ENCODE results near the gene TOMM40L.

Gene TOMM40L

DNA sequence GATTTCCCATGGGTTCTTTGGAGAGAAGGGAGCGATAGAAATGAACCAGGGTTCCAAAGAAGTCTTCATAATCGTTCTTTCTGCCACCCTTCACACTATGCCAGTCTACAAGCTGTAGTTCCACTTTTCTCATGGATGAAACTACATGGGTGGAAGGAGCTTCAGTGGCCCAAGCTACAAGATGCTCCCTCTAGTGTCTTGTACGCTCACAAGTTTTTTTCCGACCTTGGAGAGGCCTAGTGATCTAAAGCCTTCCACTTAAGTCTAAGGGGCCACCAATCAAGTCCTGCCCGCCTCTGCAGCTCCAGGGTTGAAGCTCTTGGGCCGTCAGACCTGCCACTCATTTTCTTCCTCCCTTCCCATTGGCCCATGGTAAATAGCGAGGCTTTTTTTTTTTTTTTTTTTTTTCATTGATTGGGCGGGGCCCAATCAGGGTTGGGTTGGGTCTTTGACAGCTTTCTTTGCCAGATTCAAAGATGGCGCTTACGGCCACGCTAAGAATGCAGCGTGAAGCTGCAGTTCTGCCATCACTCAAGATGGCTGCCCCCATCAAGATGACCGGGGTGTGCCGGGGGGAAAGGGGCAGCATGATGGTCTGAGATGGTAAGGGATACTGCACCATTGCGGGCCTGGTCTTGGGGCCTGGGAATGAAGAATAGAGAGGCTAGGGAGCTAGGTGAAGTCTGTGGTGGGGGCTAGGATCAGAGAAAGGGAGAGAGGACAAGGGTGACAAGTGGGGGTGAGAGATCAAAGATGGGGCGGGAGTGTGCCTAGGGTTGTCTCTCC, at the start of gene TOMM40L:
TOMM40L (plus strand) TSS at position 527 of the 786 bp plus-strand sequence. CDS start 430 bp downstream, outside the sequence.
- no peaks in the 10 kb centered on the region for H3K9me3 ChIP-seq (ENCODE audit: control insufficient read depth in 1 of 2, low read length in 2 of 2)
- H3K27ac ChIP-seq (ENCODE audit: low read length), result peak within 1 kb of the TSS; percentile 84
- peaks cover 23 to 25% of the 10 kb centered on the region in 2 donors for H3K36me3 ChIP-seq (ENCODE audit: control insufficient read depth in 1 of 2, insufficient read depth in 2 of 2, low read length in 2 of 2)
- H3K27me3 ChIP-seq (ENCODE audit: low read depth, low read length), result no peaks in the 10 kb centered on the region
- H3K4me3 ChIP-seq (ENCODE audit: low read depth in 1 of 2, low read length in 2 of 2), result peak within 1 kb of the TSS; percentile 75 to 94
- peaks cover 16 to 25% of the 10 kb centered on the region in 2 donors for H3K4me1 ChIP-seq (ENCODE audit: control insufficient read depth in 1 of 2, insufficient read depth in 2 of 2, low read length in 2 of 2)

DNA sequence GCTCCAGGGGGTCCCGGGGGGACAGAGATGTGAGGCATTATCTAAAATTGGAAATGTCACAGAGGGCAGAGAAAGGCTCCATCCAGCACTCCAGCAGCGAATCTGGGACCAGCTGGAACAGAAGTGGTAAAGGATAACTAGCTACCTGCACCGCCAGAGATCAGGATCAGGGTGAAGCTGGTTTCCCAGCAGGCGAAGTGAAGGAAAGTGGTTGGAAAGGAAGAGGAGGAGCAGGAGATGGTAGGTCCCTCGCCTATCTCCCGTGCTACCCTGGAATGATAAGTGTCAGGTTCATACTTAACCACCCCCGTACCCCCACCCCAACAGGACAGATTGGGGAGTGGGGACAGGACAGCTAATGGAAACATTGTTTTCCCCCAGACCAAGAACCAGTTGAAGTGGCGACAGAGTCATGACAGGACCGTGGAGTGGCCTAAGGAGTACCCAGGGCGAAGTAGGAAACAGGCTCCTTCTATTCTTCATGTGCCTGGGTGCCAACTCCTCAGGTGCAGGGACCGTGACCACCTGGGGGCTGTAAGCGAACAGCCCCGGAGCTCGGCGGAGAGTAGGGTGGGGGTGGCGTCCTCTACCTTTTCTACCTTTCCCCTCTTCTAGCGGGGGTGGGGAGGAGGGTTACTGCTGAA, 49.3 kb upstream of the TOMM40L start:
- Histone ChIP-seq H3K4me1 (ENCODE audit: control insufficient read depth in 1 of 2, insufficient read depth in 2 of 2, low read length in 2 of 2) (peaks cover 21 to 24% of the 10 kb centered on the region in 2 donors), H3K27me3 (ENCODE audit: low read depth, low read length) (no peaks in the 10 kb centered on the region), H3K9me3 (ENCODE audit: control insufficient read depth in 1 of 2, low read length in 2 of 2) (no peaks in the 10 kb centered on the region), H3K27ac (ENCODE audit: low read length) (peak overlapping the region; percentile 96), H3K36me3 (ENCODE audit: control insufficient read depth in 1 of 2, insufficient read depth in 2 of 2, low read length in 2 of 2) (peaks cover 34 to 39% of the 10 kb centered on the region in 2 donors), H3K4me3 (ENCODE audit: low read depth in 1 of 2, low read length in 2 of 2) (peak overlapping the region; percentile 72 to 95)

DNA sequence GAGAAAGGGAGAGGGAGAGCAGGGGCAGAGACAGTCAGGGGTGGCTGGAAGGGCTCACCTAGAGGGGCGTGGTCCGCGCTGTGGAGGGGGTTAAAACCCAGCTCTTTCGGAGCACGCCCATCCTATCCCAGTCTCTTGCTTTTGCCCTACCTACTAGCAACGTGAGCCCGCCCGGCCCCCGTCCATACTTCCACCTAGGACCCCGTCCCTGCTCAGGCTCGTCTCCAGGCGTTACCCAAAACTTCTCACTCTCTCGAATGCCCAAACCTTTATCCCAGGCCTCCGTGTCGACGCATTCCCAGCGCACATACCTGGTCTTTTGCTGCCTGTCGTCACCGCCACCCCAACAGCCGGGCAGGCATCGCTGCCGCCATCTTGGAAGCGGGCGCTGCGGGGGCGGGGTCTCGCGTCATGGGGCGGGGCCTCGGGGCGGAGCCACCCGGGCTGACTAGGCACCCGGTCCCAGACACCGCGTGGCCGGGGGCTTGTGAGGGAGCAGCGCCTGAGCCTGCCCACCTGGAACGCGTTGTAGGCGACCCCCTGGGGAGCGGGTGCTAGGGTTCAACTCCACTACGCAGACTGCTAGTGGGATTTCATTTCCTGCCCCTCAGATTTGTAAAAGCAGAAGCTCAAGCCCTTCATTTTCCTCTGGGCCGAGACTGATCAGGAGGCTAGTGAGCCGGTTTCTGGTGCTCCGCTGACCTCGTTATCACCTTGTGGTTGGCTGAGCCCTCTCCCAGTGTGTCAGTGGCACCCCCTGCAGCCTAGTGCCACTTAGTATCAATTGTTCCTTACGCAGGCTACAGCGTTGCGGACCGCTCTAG, 48.5 kb upstream of the TOMM40L start, which contains the start of gene B4GALT3:
B4GALT3 (minus strand) TSS at position 396 of the 824 bp plus-strand sequence. CDS start 1,447 bp downstream, outside the sequence.
- H3K4me1 ChIP-seq (ENCODE audit: control insufficient read depth in 1 of 2, insufficient read depth in 2 of 2, low read length in 2 of 2), result peaks cover 21 to 23% of the 10 kb centered on the region in 2 donors
- no peaks in the 10 kb centered on the region for H3K27me3 ChIP-seq (ENCODE audit: low read depth, low read length)
- H3K27ac ChIP-seq (ENCODE audit: low read length), result peak within 1 kb of the TSS; percentile 96
- peaks cover 27 to 32% of the 10 kb centered on the region in 2 donors for H3K36me3 ChIP-seq (ENCODE audit: control insufficient read depth in 1 of 2, insufficient read depth in 2 of 2, low read length in 2 of 2)
- no peaks in the 10 kb centered on the region for H3K9me3 ChIP-seq (ENCODE audit: control insufficient read depth in 1 of 2, low read length in 2 of 2)
- peak within 1 kb of the TSS; percentile 72 to 95 for H3K4me3 ChIP-seq (ENCODE audit: low read depth in 1 of 2, low read length in 2 of 2)

DNA sequence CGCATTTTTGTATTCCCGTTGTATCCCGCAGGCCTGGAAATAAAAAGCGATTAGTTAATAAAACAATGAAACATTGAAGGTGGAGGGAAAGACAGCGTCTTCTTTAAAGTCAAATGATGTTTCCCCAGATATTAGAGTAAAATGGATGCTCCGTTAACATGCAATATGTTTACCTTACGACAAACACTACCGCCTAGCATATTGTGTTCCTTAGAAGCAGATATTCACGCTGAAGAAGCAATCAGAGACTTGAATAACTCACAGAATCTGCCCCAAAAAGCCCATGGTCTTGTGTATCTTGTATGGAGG, 48.0 kb upstream of the TOMM40L start:
- H3K36me3 ChIP-seq (ENCODE audit: control insufficient read depth in 1 of 2, insufficient read depth in 2 of 2, low read length in 2 of 2), result peaks cover 21 to 27% of the 10 kb centered on the region in 2 donors
- H3K27me3 ChIP-seq (ENCODE audit: low read depth, low read length), result no peaks in the 10 kb centered on the region
- peaks cover 18 to 21% of the 10 kb centered on the region in 2 donors for H3K4me1 ChIP-seq (ENCODE audit: control insufficient read depth in 1 of 2, insufficient read depth in 2 of 2, low read length in 2 of 2)
- H3K9me3 ChIP-seq (ENCODE audit: control insufficient read depth in 1 of 2, low read length in 2 of 2), result no peaks in the 10 kb centered on the region
- peak overlapping the region; percentile 72 to 95 for H3K4me3 ChIP-seq (ENCODE audit: low read depth in 1 of 2, low read length in 2 of 2)
- H3K27ac ChIP-seq (ENCODE audit: low read length), result peak overlapping the region; percentile 96

DNA sequence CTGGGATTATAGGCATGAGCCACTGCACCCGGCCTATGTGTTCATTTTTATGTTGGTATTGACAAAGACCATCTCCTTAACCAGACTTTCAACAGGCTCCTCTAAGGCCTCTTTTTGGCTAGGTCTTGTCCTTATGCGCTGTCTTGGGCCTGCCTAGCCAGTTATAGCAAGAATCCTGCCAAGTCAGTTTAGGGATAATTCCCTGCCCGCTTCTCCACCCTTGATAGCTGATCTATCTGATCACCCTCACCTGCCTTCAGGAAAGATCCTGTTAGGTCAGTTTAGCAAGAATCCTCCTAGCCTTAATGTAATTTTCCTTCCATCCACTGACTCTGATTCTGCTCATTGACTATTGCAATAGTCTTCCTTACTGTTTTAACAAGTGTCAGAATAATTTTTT, 46.2 kb upstream of the TOMM40L start:
- H3K27ac ChIP-seq (ENCODE audit: low read length), result no peak overlapping the region

DNA sequence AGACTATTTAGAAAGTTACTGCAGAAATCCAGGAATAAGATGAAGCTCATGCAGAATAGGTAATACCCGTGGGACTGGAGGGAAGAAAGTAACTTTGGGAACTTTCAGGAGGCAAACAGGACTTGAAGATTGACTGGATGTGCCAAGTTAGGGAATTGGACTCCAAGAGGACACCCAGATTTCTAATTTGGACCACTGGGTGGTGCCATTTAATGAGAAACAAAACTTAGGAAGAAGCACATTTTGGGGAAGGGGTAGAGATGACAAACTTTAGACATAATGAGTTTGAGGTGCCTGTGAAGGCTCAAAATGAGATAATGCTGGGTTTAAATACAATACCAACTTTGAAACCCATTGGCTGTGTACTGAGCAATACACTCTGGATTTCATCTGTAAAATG, 45.2 kb upstream of the TOMM40L start:
- H3K36me3 ChIP-seq (ENCODE audit: control insufficient read depth in 1 of 2, insufficient read depth in 2 of 2, low read length in 2 of 2), result peaks cover 0 to 2% of the 10 kb centered on the region in 2 donors
- H3K4me1 ChIP-seq (ENCODE audit: control insufficient read depth in 1 of 2, insufficient read depth in 2 of 2, low read length in 2 of 2), result peaks cover 12 to 17% of the 10 kb centered on the region in 2 donors
- no peak overlapping the region for H3K27ac ChIP-seq (ENCODE audit: low read length)
- H3K4me3 ChIP-seq (ENCODE audit: low read depth in 1 of 2, low read length in 2 of 2), result no peak overlapping the region
- H3K9me3 ChIP-seq (ENCODE audit: control insufficient read depth in 1 of 2, low read length in 2 of 2), result no peaks in the 10 kb centered on the region
- no peaks in the 10 kb centered on the region for H3K27me3 ChIP-seq (ENCODE audit: low read depth, low read length)

More for the DNA sequence above, 46.2 kb upstream of the TOMM40L start:
- peaks cover 8 to 12% of the 10 kb centered on the region in 2 donors for H3K36me3 ChIP-seq (ENCODE audit: control insufficient read depth in 1 of 2, insufficient read depth in 2 of 2, low read length in 2 of 2)
- no peak overlapping the region for H3K4me3 ChIP-seq (ENCODE audit: low read depth in 1 of 2, low read length in 2 of 2)
- no peaks in the 10 kb centered on the region for H3K27me3 ChIP-seq (ENCODE audit: low read depth, low read length)
- H3K9me3 ChIP-seq (ENCODE audit: control insufficient read depth in 1 of 2, low read length in 2 of 2), result no peaks in the 10 kb centered on the region
- H3K4me1 ChIP-seq (ENCODE audit: control insufficient read depth in 1 of 2, insufficient read depth in 2 of 2, low read length in 2 of 2), result peaks cover 14 to 16% of the 10 kb centered on the region in 2 donors

DNA sequence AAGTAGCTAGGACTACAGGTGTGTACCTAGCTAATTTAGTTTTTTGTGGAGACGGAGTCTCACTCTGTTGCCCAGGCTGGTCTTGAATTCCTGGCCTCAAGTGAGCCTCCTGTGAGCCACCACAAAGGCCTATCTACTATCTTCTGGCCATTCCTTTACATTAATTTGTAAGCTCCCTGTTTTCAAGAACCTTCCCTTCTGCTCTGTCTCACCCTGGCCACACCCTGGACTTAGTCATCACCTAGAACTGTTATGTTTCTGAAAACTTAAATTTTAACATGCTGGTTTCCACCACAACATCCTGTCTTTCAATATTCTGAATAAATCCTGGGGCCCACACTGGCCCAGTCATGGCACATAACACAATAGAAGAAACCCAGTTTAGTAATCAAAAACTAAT, 43.6 kb upstream of the TOMM40L start:
- H3K27ac ChIP-seq (ENCODE audit: low read length), result no peak overlapping the region

DNA sequence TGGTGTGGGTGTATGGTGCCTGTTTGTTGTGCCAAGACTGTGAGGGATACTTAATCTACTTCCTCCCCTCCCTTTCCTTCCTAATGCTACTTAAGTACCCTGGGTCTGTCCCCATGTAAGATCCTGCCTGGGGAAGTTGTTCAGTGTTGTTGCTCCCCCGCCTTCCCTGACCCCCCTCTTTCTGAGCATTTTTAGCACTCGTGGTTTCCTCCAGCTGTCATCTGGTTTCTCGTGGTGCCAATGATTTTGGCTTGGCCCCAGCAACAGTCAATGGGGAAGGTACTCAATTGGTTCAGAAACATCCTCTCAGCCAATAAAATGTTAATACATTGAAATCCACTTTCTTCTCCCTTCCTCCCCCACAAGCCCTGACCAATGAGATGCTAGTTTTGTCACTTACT, 40.6 kb upstream of the TOMM40L start:
- H3K27me3 ChIP-seq (ENCODE audit: low read depth, low read length), result no peaks in the 10 kb centered on the region
- H3K4me1 ChIP-seq (ENCODE audit: control insufficient read depth in 1 of 2, insufficient read depth in 2 of 2, low read length in 2 of 2), result peaks cover 0 to 8% of the 10 kb centered on the region in 2 donors
- peak overlapping the region; percentile 82 for H3K27ac ChIP-seq (ENCODE audit: low read length)
- H3K36me3 ChIP-seq (ENCODE audit: control insufficient read depth in 1 of 2, insufficient read depth in 2 of 2, low read length in 2 of 2), result no peaks in the 10 kb centered on the region
- H3K4me3 ChIP-seq (ENCODE audit: low read depth in 1 of 2, low read length in 2 of 2), result no peak overlapping the region
- H3K9me3 ChIP-seq (ENCODE audit: control insufficient read depth in 1 of 2, low read length in 2 of 2), result no peaks in the 10 kb centered on the region

More for the DNA sequence above, 43.6 kb upstream of the TOMM40L start:
- Histone ChIP-seq H3K4me1 (ENCODE audit: control insufficient read depth in 1 of 2, insufficient read depth in 2 of 2, low read length in 2 of 2) (peaks cover 0 to 18% of the 10 kb centered on the region in 2 donors), H3K4me3 (ENCODE audit: low read depth in 1 of 2, low read length in 2 of 2) (no peak overlapping the region), H3K27me3 (ENCODE audit: low read depth, low read length) (no peaks in the 10 kb centered on the region), H3K36me3 (ENCODE audit: control insufficient read depth in 1 of 2, insufficient read depth in 2 of 2, low read length in 2 of 2) (no peaks in the 10 kb centered on the region), H3K9me3 (ENCODE audit: control insufficient read depth in 1 of 2, low read length in 2 of 2) (no peaks in the 10 kb centered on the region)

DNA sequence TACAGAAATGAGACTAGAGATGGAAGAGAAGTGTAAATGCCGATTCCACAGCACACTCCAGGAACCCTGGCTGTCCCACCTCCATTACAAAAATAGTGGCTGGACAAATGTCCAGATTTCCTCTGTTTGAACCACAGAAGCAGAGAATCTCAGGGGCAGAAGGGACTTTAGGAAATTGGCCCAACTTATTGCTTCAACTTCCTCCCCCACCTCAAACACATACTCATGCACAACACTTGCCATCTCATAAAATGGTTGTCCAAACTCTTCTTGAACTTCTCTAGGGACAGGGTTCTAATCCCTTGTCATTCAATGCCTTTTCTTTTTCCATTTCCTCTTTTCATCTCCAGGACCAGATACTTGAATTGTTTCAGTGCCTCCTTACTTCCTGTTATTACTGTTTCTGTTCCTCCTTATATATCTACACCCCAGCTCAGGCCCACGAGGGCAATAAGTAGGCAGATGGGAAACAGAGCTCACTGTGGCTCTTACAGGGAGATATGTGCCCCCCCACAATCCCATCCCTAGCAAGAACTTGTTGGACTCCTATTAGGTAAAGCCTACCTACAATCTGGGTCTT, 40.0 kb upstream of the TOMM40L start:
- no peak overlapping the region for H3K4me3 ChIP-seq (ENCODE audit: low read depth in 1 of 2, low read length in 2 of 2)

DNA sequence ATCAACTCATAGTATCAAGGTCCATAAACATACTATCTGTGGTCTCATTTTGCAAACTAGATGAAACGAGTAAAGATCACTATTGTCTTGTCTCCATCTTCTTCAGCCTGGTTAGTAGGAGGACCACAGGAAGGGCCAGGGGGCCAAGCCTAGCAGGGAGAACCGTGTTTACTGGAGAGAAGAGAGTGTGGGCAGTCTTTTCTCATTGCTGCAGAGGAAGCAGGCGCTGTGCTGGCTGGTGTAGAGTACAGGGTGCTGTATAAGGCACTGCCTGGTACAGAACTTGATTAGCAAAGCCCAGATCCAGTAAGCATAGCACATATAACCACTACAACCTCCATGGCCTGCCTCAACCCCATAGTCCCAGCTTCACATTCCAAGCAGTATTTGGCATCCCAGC, 38.5 kb upstream of the TOMM40L start:
- Histone ChIP-seq H3K9me3 (ENCODE audit: control insufficient read depth in 1 of 2, low read length in 2 of 2) (no peaks in the 10 kb centered on the region), H3K4me1 (ENCODE audit: control insufficient read depth in 1 of 2, insufficient read depth in 2 of 2, low read length in 2 of 2) (peaks cover 0 to 8% of the 10 kb centered on the region in 2 donors), H3K4me3 (ENCODE audit: low read depth in 1 of 2, low read length in 2 of 2) (no peak overlapping the region), H3K27me3 (ENCODE audit: low read depth, low read length) (no peaks in the 10 kb centered on the region), H3K27ac (ENCODE audit: low read length) (no peak overlapping the region), H3K36me3 (ENCODE audit: control insufficient read depth in 1 of 2, insufficient read depth in 2 of 2, low read length in 2 of 2) (peaks cover 11% of the 10 kb centered on the region in 2 donors)

More for the DNA sequence above, 40.0 kb upstream of the TOMM40L start:
- Histone ChIP-seq H3K27me3 (ENCODE audit: low read depth, low read length) (no peaks in the 10 kb centered on the region), H3K36me3 (ENCODE audit: control insufficient read depth in 1 of 2, insufficient read depth in 2 of 2, low read length in 2 of 2) (peaks cover 0 to 2% of the 10 kb centered on the region in 2 donors), H3K27ac (ENCODE audit: low read length) (peak overlapping the region; percentile 82), H3K9me3 (ENCODE audit: control insufficient read depth in 1 of 2, low read length in 2 of 2) (no peaks in the 10 kb centered on the region), H3K4me1 (ENCODE audit: control insufficient read depth in 1 of 2, insufficient read depth in 2 of 2, low read length in 2 of 2) (peaks cover 0 to 8% of the 10 kb centered on the region in 2 donors)
